GM10266 (cell line): ENCODE results near the gene GOLPH3.
"Not testable (repeated sequence)": the region's sequence is repeated elsewhere in the genome, so short reads cannot be mapped to it uniquely, and the experiment has no call there.

Source experiments
- DNase-seq: peaks from one replicate; pipeline ENCODE4 v3.0.0; 2012; ENCODE audit errors: extremely low spot score
- TF ChIP-seq, protein P1 (sequence below): IDR thresholded peaks from 2 replicates; pipeline ENCODE4 v1.5.1; 2012; ENCODE audit warnings: mild to moderate bottlenecking, low read depth; ENCODE audit not compliant: control insufficient read depth, insufficient read depth; ENCODE audit errors: missing control alignments

Gene GOLPH3

DNA sequence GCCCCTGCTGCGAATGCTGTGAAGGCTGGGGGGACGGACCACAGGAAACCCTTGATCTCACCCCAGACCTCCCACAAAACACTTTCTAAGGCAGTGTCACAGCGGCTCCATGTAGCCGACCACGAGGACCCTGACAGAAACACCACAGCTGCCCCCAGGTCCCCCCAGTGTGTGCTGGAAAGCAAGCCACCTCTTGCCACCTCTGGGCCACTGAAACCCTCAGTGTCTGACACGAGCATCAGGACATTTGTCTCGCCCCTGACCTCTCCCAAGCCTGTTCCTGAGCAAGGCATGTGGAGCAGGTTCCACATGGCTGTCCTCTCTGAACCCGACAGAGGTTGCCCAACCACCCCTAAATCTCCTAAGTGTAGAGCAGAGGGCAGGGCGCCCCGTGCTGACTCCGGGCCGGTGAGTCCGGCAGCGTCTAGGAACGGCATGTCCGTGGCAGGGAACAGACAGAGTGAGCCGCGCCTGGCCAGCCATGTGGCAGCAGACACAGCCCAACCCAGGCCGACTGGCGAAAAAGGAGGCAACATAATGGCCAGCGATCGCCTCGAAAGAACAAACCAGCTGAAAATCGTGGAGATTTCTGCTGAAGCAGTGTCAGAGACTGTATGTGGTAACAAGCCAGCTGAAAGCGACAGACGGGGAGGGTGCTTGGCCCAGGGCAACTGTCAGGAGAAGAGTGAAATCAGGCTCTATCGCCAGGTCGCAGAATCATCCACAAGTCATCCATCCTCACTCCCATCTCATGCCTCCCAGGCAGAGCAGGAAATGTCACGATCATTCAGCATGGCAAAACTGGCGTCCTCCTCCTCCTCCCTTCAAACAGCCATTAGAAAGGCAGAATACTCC, 84.7 kb downstream of the GOLPH3 start:
- TF ChIP-seq, protein P1, sequence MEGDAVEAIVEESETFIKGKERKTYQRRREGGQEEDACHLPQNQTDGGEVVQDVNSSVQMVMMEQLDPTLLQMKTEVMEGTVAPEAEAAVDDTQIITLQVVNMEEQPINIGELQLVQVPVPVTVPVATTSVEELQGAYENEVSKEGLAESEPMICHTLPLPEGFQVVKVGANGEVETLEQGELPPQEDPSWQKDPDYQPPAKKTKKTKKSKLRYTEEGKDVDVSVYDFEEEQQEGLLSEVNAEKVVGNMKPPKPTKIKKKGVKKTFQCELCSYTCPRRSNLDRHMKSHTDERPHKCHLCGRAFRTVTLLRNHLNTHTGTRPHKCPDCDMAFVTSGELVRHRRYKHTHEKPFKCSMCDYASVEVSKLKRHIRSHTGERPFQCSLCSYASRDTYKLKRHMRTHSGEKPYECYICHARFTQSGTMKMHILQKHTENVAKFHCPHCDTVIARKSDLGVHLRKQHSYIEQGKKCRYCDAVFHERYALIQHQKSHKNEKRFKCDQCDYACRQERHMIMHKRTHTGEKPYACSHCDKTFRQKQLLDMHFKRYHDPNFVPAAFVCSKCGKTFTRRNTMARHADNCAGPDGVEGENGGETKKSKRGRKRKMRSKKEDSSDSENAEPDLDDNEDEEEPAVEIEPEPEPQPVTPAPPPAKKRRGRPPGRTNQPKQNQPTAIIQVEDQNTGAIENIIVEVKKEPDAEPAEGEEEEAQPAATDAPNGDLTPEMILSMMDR = no peak
- no peak for DNase-seq

DNA sequence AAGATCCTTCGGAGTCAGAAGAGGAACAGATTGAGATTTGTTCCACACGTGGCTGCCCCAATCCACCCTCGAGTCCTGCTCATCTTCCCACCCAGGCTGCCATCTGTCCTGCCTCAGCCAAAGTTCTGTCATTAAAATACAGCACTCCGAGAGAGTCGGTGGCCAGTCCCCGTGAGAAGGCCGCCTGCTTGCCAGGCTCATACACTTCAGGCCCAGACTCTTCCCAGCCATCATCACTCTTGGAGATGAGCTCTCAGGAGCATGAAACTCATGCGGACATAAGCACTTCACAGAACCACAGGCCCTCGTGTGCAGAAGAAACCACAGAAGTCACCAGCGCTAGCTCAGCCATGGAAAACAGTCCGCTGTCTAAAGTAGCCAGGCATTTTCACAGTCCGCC, 85.9 kb downstream of the GOLPH3 start:
- TF ChIP-seq, protein P1 = no peak
- DNase-seq = no peak

DNA sequence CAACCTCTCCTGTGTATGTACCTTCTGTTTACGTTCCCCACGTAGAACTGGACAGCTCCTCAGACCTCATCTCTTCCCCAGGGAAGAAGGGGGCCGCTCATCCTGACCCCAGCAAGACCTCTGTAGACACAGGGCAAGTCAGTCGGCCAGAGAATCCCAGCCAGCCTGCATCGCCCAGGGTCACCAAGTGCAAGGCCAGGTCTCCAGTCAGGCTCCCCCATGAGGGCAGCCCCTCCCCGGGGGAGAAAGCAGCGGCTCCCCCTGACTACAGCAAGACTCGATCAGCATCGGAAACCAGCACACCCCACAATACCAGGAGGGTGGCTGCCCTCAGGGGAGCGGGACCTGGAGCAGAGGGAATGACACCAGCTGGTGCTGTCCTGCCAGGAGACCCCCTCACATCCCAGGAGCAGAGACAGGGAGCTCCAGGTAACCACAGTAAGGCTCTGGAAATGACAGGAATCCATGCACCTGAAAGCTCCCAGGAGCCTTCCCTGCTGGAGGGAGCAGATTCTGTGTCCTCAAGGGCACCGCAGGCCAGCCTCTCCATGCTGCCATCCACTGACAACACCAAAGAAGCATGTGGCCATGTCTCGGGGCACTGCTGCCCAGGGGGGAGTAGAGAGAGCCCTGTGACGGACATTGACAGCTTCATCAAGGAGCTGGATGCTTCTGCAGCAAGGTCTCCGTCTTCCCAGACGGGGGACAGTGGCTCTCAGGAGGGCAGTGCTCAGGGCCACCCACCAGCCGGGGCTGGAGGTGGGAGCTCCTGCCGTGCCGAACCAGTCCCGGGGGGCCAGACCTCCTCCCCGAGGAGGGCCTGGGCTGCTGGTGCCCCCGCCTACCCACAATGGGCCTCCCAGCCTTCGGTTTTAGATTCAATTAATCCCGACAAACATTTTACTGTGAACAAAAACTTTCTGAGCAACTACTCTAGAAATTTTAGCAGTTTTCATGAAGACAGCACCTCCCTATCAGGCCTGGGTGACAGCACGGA, 86.7 kb downstream of the GOLPH3 start:
- DNase-seq = no peak
- TF ChIP-seq, protein P1 = no peak

DNA sequence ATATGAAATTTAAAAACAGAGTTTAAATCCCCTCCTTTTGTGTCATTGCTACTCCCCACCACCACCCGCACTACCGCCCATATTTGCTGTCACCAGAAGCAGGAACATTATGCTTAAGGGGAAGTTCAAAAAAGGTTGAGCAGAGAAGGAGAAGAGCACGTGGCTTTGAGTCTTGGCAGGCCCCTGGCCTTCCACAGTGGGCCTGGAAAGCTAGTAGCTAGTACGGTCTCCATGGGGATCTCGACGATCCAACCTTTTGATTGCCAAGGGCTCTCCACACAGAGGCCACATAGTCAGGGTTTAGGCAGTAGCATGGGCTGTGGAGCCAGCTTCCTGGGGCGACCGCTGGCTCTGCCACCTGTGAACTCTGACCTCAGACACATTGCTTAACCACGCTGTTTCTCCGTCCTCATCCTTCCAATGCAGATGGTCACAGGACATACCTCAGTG, 90.1 kb downstream of the GOLPH3 start:
- DNase-seq = no peak
- TF ChIP-seq, protein P1 = no peak

DNA sequence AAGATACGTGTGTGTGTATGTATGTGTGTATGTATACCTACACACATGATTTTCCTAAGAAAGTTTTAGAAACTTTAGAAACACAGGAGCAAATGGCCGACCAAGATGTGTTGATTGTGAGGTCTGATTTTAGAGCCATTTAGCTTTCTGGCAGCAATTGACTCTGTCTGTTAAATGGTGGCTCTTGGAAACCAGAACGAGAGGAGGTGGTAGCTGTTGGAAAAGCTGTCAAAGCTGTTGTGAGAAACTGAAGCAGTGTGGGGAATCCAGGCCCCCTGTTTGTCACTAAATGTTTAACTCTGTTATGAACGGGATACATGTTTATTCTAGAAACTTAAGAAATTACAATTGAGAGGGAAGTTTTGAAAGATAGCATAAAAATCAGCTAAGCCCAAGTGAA, 91.4 kb downstream of the GOLPH3 start:
- TF ChIP-seq, protein P1 = no peak
- DNase-seq = no peak

DNA sequence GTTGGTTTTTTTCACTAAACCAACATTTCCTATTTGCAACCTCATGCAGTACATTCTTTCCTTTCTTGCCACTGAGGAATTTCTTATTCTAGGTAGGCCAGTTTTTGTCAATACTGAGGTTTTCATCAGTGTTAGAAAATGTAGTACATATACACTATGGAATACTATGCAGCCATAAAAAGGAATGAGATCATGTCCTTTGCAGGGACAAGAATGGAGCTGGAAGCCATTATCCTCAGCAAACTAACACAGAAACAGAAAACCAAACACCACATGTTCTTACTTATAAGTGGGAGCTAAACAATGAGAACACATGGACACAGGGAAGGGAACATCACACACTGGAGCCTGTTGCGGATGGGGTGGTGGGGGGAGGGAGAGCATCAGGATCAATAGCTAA, 93.6 kb downstream of the GOLPH3 start:
- DNase-seq = not testable (repeated sequence)

DNA sequence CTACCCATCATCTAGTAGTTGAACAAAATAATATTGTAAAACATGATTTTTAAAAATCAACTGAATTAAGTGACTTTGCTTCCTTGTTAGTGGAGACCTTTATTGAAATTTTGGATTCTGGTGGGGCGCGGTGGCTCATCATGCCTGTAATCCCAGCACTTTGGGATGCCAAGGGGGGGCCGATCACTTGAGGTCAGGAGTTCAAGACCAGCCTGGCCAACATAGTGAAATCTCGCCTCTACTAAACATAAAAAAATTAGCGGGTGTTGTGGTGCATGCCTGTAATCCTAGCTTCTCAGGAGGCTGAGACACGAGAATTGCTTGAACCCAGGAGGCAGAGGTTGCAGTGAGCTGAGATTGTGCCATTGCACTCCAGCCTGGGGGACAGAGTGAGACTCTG, 95.3 kb downstream of the GOLPH3 start:
- not testable (repeated sequence) for DNase-seq
